ENCODE data around the gene DDX56. TPM values are rescaled to one million over a fixed set of nuclear protein-coding genes. Genes with fewer than 3 reads are reported as not detected.

Gene DDX56
- total and polyA plus RNA-seq, 2 of the 13 experiments (the other 11 are each of a cell fraction or from before 2014, with no cell fraction given) = 82.6 to 120 TPM

DNA sequence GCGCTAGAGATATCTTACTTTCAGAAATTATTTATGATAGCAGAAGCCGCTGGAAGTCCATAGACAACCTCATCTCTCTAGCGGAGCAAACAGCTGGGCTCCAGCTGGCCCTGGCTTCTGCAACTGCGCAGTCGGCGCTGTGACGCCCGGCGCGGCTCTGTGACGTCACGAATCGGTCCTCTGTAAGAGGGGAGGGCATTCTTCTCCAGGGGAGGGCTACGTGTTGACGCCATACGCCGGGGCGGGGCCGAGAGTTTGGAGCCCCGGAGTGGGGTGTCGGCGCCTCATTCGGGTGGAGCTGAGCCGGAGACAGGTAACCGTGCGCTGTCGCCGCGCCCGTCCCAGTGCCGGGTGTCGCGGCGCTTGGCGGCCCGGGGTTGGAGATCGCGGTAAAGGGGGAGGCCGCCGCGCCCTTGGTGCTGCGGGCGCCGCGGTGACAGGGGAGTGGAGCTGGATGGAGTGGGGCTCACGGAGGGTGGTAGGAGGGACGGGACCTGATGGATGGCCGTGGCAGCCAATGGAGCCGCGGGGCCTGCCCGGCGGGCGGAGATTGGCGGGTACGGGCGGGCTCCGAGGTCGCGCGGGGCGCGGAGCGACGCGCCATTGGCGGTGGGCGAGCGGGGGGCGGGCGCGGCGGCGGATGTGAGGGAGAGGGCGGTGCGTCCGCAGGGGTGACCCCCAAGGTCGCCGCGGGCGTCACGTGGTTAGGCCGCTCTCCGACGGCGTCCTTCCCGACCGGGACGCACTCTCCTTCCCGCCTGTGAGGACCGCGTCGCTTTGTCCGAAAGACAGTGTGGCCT is 32.8 kb upstream of the DDX56 start, which contains the start of gene OGDH (continued):
- TF ChIP-seq DBP (CRISPR knock-in tag; IDR thresholded peaks at IDR 0.05; ENCODE audit: not compliant biosample characterization) (no peak), ZNF709 (CRISPR knock-in tag; IDR thresholded peaks at IDR 0.05) (peak; percentile 51), ZC3H4 (CRISPR knock-in tag; IDR thresholded peaks at IDR 0.05; ENCODE audit: borderline replicate concordance) (no peak; the same call in 1 of the 2 replicates), DMTF1 (CRISPR knock-in tag; IDR thresholded peaks at IDR 0.05) (no peak), ZNF503 (CRISPR knock-in tag; IDR thresholded peaks at IDR 0.05) (no peak), CHD4 (IDR thresholded peaks at IDR 0.05; ENCODE audit: borderline replicate concordance, low read length) (no peak), ZNF639 (CRISPR knock-in tag; conservative IDR thresholded peaks at IDR 0.05) (peak; percentile 1; the same call in 1 of the 2 replicates), ZNF20 (CRISPR knock-in tag; IDR thresholded peaks at IDR 0.05) (no peak), CENPBD1 (CRISPR knock-in tag; IDR thresholded peaks at IDR 0.05; ENCODE audit: borderline replicate concordance, low read depth) (no peak), KAT7 (CRISPR knock-in tag; IDR thresholded peaks at IDR 0.05; ENCODE audit: borderline replicate concordance) (peak; percentile 38; the same call in 1 of the 2 replicates), HNRNPLL (IDR thresholded peaks at IDR 0.05; ENCODE audit: low read depth, low read length, poor library complexity, severe bottlenecking) (peak; percentile 85), ZNF615 (CRISPR knock-in tag; IDR thresholded peaks at IDR 0.05; ENCODE audit: borderline replicate concordance) (no peak), CC2D1A (CRISPR knock-in tag; IDR thresholded peaks at IDR 0.05) (no peak), CEBPZ (IDR thresholded peaks at IDR 0.05; ENCODE audit: low read length) (no peak; the same call in 1 of the 2 replicates), MED1 (CRISPR knock-in tag; IDR thresholded peaks at IDR 0.05) (peak; percentile 69), ZNF121 (CRISPR knock-in tag; IDR thresholded peaks at IDR 0.05) (no peak)
- TF ChIP-seq, protein P1, sequence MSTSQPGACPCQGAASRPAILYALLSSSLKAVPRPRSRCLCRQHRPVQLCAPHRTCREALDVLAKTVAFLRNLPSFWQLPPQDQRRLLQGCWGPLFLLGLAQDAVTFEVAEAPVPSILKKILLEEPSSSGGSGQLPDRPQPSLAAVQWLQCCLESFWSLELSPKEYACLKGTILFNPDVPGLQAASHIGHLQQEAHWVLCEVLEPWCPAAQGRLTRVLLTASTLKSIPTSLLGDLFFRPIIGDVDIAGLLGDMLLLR (CRISPR knock-in tag; IDR thresholded peaks at IDR 0.05) = peak; percentile 96

All from HepG2 (cell line).